Effector CD8-positive, alpha-beta T cell (primary cell): ENCODE results near the gene ZFAND3.

Experiments used
- DNase-seq: peaks from one replicate; lab custom pipeline; 2025; lab: John Stamatoyannopoulos, UW

Gene ZFAND3

DNA sequence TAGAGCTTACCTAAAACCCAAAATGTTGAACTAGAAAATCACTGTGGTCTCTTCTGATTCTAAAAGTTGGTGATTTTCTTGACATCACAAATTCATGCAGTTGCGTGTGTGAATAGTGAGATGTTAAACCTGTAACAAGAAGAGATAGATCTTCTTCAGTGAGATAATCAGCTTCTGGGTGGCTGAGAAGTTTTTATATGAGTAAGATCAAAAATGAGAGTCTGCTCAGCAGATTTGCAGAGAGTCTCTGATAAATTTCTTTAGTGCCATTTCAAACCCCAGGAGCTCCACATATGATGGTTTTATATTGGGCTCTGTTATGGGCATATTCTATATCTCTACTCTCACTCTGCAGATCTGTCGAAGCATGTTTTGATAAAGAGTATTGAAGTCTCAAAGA lies 185.4 kb downstream of the ZFAND3 start:
- DNase-seq, result no peak

GRCh38 chr6:38011937-38012336 lies 192.4 kb downstream of the ZFAND3 start:
- DNase-seq, result no peak

- DNase-seq, result no peak
Measured at GRCh38 chr6:38012573-38012972, 193.0 kb downstream of the ZFAND3 start.

GRCh38 chr6:38015341-38015740 lies 195.8 kb downstream of the ZFAND3 start:
- no peak for DNase-seq

- DNase-seq, result no peak
Measured at GRCh38 chr6:38016824-38017223, 197.3 kb downstream of the ZFAND3 start.

DNA sequence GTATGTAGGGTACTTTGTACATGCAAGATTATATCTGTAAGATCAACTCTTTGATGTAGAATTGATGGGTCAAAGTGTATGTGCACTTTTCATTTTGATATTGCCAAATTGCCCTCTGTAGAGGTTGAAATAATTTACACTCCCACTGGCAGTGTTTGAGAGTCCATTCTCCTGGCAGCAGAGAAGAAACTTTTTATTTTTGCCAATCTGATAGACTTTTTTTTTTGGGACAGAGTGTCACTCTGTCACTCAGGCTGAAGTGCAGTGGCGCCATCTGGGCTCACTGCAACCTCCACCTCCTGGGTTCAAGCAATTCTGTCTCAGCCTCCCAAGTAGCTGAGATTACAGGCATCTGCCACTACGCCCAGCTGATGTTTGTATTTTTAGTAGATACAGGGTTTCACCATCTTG lies 199.2 kb downstream of the ZFAND3 start:
- DNase-seq, result no peak

- no peak for DNase-seq
Measured at GRCh38 chr6:38020593-38020992, 201.1 kb downstream of the ZFAND3 start.

GRCh38 chr6:38021029-38021428 lies 201.5 kb downstream of the ZFAND3 start:
- DNase-seq, result no peak

GRCh38 chr6:38021571-38021970 lies 202.0 kb downstream of the ZFAND3 start:
- no peak for DNase-seq

DNA sequence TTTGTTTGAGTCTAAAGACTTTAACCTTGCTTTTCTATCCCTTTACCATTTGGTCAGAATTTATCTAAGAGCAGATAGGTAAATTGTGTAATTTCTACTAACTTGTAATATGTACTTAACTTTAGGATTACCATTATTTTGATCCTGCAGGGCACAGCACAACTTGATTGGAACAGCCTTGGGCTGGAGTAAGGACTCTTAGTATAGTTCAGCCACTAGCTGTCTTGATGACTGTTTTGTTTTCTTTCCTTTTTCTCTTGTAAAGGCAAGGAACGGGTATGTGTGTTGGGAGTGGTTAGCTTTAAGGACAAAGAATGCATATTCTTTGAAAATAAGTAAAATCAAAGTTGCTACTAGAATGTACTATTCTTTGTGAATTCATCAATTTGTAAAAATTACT lies 203.2 kb downstream of the ZFAND3 start:
- no peak for DNase-seq

GRCh38 chr6:38024908-38025307 lies 205.4 kb downstream of the ZFAND3 start:
- DNase-seq, result no peak

DNA sequence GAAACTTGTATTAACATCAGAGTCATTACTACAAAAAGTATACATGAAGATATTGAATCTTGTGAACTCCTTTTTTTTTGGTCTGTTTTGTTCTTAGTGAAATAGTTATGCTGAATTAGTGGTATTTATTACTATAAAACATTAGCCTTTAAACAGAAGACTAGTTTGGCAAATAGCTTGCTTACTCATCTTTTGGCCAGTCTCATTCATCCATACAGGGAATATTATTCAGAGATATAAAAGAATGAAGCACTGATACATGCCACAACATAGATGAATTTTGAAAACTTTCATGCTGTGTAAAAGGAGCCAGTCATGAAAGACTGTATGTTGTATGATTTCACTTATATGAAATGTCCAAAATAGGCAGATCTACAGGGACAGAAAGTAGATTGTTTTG lies 205.9 kb downstream of the ZFAND3 start:
- DNase-seq, result no peak

DNA sequence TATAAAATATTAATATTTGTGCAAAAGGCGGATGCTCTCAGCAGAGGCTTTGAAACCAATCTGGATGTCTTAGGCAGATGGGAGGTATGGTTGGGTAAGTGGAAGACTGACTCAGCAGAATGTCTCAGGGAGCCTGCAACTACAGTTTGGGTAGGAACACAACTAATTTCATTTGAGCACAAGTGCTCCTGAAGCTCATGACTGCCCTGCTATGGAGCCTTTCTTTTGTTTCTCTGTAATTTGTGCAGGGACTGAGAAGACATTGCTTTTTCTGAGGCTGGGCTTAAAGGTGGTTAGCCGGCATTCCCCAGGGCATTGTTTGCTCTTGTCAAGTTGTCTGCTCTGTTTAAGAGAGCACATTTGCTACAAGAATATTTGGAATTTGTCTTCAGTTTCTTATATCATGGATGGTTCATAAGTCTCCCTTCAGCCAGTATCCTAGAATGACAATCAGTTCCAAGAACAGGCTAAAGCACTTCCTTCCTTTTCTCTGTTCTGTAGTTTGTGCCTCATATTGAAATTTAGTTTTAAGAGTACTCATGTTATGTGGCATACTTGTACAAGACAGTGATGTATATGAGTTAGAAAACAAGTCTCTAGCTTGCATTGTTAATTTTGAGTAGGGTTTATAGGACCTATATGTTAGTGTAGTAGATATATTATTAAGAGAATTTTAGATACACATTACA lies 208.3 kb downstream of the ZFAND3 start:
- DNase-seq, result no peak

DNA sequence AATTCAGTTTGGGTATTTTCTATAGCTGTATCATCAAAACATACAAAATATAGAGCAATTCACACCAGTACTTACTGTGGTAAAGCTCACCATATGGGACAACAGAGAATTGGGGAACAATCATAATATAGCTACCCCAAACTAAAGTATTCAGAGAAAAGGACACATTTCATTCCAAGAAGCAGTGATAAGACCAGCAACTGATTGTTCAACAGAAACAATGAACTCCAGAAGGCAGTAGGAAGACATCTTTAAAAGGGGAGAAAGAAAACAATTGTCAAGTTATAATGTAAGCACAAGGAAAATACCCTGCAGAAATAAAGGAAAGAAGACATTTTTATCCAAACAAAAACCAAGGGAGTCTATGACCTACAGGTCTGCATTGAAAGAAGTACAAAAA lies 210.9 kb downstream of the ZFAND3 start:
- DNase-seq, result no peak

- no peak for DNase-seq
Measured at GRCh38 chr6:38032797-38033196, 213.3 kb downstream of the ZFAND3 start.

DNA sequence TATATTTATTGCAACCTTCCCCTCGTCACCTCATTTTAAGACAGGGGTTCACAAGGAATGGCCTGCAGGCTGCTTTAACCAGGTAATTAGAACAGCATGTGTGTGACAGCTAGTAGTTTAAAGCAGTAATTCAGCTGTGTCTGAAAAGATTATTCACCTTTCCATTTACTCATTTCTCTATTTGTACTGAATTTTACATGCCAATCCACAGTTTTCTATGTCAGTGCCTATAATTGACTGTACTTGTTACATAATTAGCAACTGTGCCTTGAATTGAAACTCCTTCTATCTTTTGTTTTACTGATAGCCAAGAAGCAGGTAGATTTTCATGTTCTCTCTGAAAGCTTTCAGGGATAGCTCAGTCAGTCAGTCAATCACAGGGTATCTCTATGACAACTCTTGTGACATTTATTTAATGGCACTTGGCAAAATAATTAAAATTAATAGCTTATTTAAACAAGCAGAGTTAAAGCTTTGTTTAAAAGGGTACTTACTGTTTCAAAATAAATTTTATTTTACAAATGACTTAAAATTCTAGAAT lies 214.0 kb downstream of the ZFAND3 start:
- DNase-seq, result no peak

GRCh38 chr6:38034274-38034914 lies 214.9 kb downstream of the ZFAND3 start:
- DNase-seq, result no peak

DNA sequence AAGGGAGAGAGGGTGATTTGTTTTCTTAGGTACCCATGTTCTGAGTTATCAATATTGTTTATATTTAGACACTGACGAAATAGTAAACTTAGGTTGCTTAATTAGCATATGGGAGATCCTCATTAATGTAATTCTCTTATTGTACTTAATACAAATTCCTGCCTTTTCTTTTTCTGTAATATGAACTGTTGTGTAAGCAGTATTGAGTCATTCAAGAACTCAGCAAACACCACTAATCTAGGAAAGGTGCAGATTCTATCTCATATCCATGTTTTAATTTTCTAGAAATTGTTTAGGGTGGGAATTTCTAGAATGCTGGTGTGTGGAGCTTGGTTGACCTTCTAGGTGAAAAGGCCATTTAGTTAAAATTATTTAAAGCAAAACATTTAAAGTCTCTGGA lies 216.0 kb downstream of the ZFAND3 start:
- DNase-seq, result no peak

GRCh38 chr6:38039502-38039901 lies 220.0 kb downstream of the ZFAND3 start:
- DNase-seq, result no peak

DNA sequence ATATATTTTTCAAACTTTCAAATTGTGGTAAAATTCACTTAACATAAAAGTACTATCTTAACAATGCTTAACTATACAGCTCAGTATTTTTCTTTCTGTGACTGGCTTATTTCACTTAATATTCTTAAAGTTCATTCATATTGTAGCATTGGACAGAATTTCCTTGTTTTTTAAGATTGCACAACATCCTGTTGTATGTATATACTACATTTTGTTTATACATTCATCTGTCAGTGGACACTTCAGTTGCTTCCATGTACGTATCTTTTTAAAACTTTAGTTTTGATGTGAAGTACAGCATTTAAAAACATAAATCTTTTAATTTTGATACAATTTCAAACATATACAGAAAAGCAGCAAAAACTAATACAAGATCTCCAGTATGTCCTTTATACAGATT lies 220.7 kb downstream of the ZFAND3 start:
- DNase-seq, result no peak

GRCh38 chr6:38043259-38043753 lies 223.8 kb downstream of the ZFAND3 start:
- DNase-seq, result no peak

- no peak for DNase-seq
Measured at GRCh38 chr6:38045701-38046305, 226.3 kb downstream of the ZFAND3 start.

DNA sequence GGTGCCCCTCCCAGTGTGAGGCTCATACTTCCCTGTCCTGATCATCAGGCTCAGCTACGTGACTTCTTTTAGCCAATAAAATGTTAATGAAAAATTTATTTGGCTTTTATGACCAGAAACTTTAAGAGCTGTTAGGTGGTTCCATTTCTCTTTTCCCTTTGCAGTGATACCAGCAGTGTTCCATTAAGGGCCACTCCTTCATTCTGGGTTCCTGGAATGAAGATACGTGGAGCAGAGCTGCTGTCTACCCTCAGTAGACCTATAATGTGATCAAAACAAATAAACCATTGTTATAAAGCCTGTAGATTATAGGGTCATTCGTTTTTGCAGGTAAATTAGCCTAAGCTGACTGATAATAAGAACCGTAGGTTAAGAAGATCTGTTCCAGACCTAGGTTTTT lies 228.0 kb downstream of the ZFAND3 start:
- no peak for DNase-seq
